ENCODE measurements around the gene TEAD4.

The TEAD4 gene

DNA sequence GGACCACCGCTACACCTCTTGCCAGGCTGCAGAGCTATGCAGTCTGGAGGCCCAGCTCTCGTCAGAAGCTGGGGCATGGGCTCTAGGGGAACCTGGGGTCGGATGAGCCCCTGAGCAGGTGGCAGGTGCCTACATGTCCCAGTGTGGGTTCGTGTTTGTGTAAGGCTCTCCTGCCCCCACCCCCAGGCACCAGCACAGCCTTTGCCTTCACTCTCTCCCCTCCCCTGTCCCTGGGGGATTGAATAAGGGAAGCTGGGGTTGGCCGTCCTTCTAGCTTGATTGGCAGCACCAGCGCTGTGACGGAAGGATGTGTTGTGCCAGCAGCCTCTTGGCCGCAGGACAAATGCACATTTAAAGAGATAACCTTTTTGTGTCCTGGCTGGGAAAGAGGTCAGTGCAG is 83.2 kb downstream of the TEAD4 start:
- Histone ChIP-seq H3K4me1 (ENCODE audit: control insufficient read depth in 5 of 5, insufficient read depth in 5 of 5, low read length in 5 of 5) (peaks cover 0 to 17% (median 14%) of the 10 kb centered on the region in 5 donors), H3K9ac (ENCODE audit: low read length in 5 of 5) (no peak overlapping the region)

DNA sequence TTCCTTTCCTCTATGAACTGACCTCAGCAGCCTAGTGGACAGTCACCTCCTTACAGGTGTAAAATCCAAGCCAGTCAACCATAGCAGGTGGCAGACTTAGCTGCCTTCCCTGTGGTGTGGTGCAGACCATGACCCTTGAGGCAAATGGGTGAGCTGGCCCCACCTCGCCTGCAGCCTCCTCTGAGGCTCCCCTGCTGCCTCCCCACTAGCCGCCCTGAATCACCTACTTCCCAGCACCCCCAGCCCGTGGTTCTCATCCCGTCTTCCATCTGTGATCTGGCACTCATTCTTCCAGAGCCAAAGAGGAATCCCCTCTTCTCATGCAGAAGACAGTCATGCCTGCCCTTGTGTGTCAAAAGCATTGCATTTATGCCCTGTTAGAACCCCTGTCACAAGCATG is 83.6 kb downstream of the TEAD4 start:
- peaks cover 0 to 17% (median 14%) of the 10 kb centered on the region in 5 donors for H3K4me1 ChIP-seq (ENCODE audit: control insufficient read depth in 5 of 5, insufficient read depth in 5 of 5, low read length in 5 of 5)
- peaks cover 0 to 7% (median 0%) of the 10 kb centered on the region in 5 donors for H3K27me3 ChIP-seq (ENCODE audit: control insufficient read depth in 5 of 5, insufficient read depth in 4 of 5, low read length in 5 of 5)
- H3K9ac ChIP-seq (ENCODE audit: low read length in 5 of 5) = peak overlapping the region in 1 of 5 donors; percentile 14
- no peaks in the 10 kb centered on the region for H3K9me3 ChIP-seq (ENCODE audit: control insufficient read depth in 5 of 5, low read length in 5 of 5)
- peaks cover 0 to 28% (median 23%) of the 10 kb centered on the region in 5 donors for H3K36me3 ChIP-seq (ENCODE audit: control insufficient read depth in 5 of 5, insufficient read depth in 5 of 5, low read length in 5 of 5)
- no peak overlapping the region for H3K4me3 ChIP-seq (ENCODE audit: low read depth in 1 of 5, low read length in 5 of 5)
- H3K27ac ChIP-seq (ENCODE audit: low read depth, low read length) = no peak overlapping the region

More for the DNA sequence above, 83.2 kb downstream of the TEAD4 start:
- peaks cover 0 to 31% (median 25%) of the 10 kb centered on the region in 5 donors for H3K36me3 ChIP-seq (ENCODE audit: control insufficient read depth in 5 of 5, insufficient read depth in 5 of 5, low read length in 5 of 5)
- H3K9me3 ChIP-seq (ENCODE audit: control insufficient read depth in 5 of 5, low read length in 5 of 5) = no peaks in the 10 kb centered on the region
- peaks cover 0 to 7% (median 0%) of the 10 kb centered on the region in 5 donors for H3K27me3 ChIP-seq (ENCODE audit: control insufficient read depth in 5 of 5, insufficient read depth in 4 of 5, low read length in 5 of 5)
- peak overlapping the region in 1 of 5 donors; percentile 22 for H3K4me3 ChIP-seq (ENCODE audit: low read depth in 1 of 5, low read length in 5 of 5)
- no peak overlapping the region for H3K27ac ChIP-seq (ENCODE audit: low read depth, low read length)

DNA sequence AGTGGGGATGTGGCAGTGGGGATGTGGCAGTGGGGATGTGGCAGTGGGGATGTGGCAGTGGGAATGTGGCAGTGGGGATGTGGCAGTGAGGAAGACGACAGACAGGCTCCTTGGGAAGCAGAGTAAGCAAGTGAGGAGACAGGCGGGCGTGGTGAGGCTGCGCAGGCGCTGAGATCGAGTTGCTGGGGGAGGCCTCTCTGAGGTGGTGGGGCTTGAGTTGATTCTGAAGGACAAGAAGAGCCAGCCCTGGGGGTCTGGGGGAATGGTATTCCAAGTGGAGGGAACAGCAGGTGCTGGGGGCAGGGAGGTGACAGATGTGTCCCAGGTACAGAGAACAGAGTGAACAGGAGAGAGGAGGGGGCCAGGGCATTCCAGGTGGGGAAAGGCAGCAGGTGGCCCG is 84.2 kb downstream of the TEAD4 start:
- no peak overlapping the region for H3K27ac ChIP-seq (ENCODE audit: low read depth, low read length)
- H3K9ac ChIP-seq (ENCODE audit: low read length in 5 of 5) = no peak overlapping the region
- H3K9me3 ChIP-seq (ENCODE audit: control insufficient read depth in 5 of 5, low read length in 5 of 5) = no peaks in the 10 kb centered on the region
- peaks cover 0 to 7% (median 0%) of the 10 kb centered on the region in 5 donors for H3K27me3 ChIP-seq (ENCODE audit: control insufficient read depth in 5 of 5, insufficient read depth in 4 of 5, low read length in 5 of 5)
- peaks cover 0 to 17% (median 14%) of the 10 kb centered on the region in 5 donors for H3K4me1 ChIP-seq (ENCODE audit: control insufficient read depth in 5 of 5, insufficient read depth in 5 of 5, low read length in 5 of 5)
- H3K4me3 ChIP-seq (ENCODE audit: low read depth in 1 of 5, low read length in 5 of 5) = no peak overlapping the region
- peaks cover 0 to 22% (median 18%) of the 10 kb centered on the region in 5 donors for H3K36me3 ChIP-seq (ENCODE audit: control insufficient read depth in 5 of 5, insufficient read depth in 5 of 5, low read length in 5 of 5)

DNA sequence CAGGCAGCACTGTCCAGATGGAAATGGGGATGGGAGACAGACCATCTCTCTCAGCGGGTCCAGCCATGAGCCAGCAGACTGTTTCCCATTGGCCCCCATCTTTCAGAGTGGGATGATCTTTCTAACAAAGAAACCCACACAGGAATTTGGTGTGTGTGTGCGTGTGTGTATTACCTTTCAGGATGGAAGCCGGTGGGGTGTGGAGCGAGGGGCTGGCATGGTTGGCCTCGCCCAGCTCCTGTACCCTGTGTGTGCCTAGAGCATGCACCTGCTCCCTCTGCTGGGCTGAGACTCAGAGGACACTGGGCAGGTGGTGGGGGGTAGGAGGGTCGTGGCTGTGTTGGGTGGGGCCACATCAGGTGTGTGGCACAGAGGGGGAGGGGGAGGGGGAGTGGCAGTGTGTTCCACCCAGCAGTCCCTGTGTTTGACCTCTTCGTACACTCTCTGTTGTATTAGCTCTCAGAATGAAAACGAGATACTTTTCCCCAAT is 85.0 kb downstream of the TEAD4 start:
- H3K27me3 ChIP-seq (ENCODE audit: control insufficient read depth in 5 of 5, insufficient read depth in 4 of 5, low read length in 5 of 5) = peaks cover 0 to 7% (median 0%) of the 10 kb centered on the region in 5 donors
- H3K9ac ChIP-seq (ENCODE audit: low read length in 5 of 5) = no peak overlapping the region
- no peak overlapping the region for H3K4me3 ChIP-seq (ENCODE audit: low read depth in 1 of 5, low read length in 5 of 5)
- H3K36me3 ChIP-seq (ENCODE audit: control insufficient read depth in 5 of 5, insufficient read depth in 5 of 5, low read length in 5 of 5) = peaks cover 0 to 16% (median 11%) of the 10 kb centered on the region in 5 donors
- H3K9me3 ChIP-seq (ENCODE audit: control insufficient read depth in 5 of 5, low read length in 5 of 5) = no peaks in the 10 kb centered on the region
- H3K4me1 ChIP-seq (ENCODE audit: control insufficient read depth in 5 of 5, insufficient read depth in 5 of 5, low read length in 5 of 5) = peaks cover 0 to 17% (median 14%) of the 10 kb centered on the region in 5 donors
- no peak overlapping the region for H3K27ac ChIP-seq (ENCODE audit: low read depth, low read length)

DNA sequence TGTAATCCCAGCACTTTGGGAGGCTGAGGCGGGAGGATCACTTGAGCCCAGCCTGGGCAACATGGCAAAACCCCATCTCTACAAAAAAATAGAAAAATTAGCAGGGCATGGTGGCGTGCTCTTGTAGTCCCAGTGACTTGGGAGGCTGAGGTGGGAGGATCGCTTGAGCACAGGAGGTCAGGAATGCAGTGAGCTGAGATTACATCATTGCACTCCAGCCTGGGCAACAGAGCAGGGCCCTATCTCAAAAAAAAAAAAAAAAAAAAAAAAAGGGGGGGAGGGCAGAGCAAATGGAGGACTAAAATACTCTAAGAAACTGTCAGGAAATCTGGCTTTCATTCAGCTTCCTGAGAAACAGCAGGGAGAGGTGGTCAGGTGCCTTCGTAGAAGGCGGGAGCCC is 86.3 kb downstream of the TEAD4 start:
- H3K27ac ChIP-seq (ENCODE audit: low read depth, low read length) = no peak overlapping the region
- H3K4me1 ChIP-seq (ENCODE audit: control insufficient read depth in 5 of 5, insufficient read depth in 5 of 5, low read length in 5 of 5) = peaks cover 0 to 17% (median 14%) of the 10 kb centered on the region in 5 donors
- H3K4me3 ChIP-seq (ENCODE audit: low read depth in 1 of 5, low read length in 5 of 5) = no peak overlapping the region
- H3K27me3 ChIP-seq (ENCODE audit: control insufficient read depth in 5 of 5, insufficient read depth in 4 of 5, low read length in 5 of 5) = peaks cover 0 to 7% (median 0%) of the 10 kb centered on the region in 5 donors
- peaks cover 0 to 6% (median 3%) of the 10 kb centered on the region in 5 donors for H3K36me3 ChIP-seq (ENCODE audit: control insufficient read depth in 5 of 5, insufficient read depth in 5 of 5, low read length in 5 of 5)
- no peaks in the 10 kb centered on the region for H3K9me3 ChIP-seq (ENCODE audit: control insufficient read depth in 5 of 5, low read length in 5 of 5)
- no peak overlapping the region for H3K9ac ChIP-seq (ENCODE audit: low read length in 5 of 5)

DNA sequence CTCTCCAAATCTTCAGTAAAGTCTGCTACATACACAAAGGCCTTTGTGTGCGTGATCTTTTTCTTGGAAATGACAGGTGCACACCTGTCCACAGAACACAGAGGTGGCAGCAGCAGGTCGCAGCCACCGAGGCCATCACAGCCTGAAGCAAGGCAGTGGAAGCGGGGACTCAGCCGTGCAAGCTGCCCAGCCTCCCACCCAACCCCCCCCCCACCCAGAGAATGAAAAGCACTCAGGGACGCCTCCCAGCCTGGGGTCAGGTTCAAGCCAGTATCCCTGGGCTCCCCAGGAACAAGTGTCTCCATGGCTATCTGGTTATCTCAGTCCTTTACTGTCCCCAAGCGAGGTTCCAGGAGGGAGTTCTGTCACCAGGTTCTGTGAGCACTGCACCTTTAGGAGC is 86.8 kb downstream of the TEAD4 start:
- Histone ChIP-seq H3K27ac (ENCODE audit: low read depth, low read length) (no peak overlapping the region), H3K36me3 (ENCODE audit: control insufficient read depth in 5 of 5, insufficient read depth in 5 of 5, low read length in 5 of 5) (peaks cover 0 to under 1% (median 0%) of the 10 kb centered on the region in 5 donors), H3K4me1 (ENCODE audit: control insufficient read depth in 5 of 5, insufficient read depth in 5 of 5, low read length in 5 of 5) (peaks cover 0 to 17% (median 14%) of the 10 kb centered on the region in 5 donors), H3K27me3 (ENCODE audit: control insufficient read depth in 5 of 5, insufficient read depth in 4 of 5, low read length in 5 of 5) (peaks cover 0 to 7% (median 0%) of the 10 kb centered on the region in 5 donors), H3K9ac (ENCODE audit: low read length in 5 of 5) (no peak overlapping the region), H3K4me3 (ENCODE audit: low read depth in 1 of 5, low read length in 5 of 5) (no peak overlapping the region), H3K9me3 (ENCODE audit: control insufficient read depth in 5 of 5, low read length in 5 of 5) (no peaks in the 10 kb centered on the region)

DNA sequence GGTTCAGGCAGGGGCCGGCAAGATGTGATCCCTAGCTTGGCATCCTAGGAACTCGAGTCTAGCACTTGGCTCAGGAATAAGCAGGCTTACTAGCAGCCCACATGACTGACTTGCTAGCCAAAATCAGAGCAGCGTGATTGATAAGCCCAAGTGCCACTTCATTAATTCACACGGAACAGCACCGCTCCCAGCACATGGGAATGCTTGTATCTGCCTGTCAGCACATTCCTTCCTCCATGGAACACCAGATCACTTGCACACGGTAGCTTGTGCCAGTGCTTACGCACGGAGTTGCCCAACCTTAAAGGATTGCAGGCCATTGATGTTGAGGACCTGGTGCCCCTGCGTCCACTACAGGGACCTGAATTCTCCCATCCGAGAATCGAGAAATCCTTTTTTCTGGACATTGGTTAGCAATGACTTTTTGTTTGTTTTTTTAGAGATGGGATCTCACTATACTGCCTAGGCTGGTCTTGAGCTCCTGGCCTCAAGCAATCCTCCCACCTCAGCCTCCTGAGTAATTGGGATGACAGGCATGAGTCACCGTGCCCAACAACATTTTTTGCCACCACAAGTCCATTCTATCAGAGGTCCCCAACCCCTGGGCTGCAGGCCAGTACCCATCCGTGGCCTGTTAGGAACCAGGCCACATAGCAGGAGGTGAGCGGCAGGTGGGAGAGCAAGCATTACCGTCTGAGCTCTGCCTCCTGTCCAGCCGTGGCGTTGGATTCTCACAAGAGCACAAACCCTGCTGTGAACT is 87.4 kb downstream of the TEAD4 start:
- no peak overlapping the region for H3K27ac ChIP-seq (ENCODE audit: low read depth, low read length)
- H3K4me3 ChIP-seq (ENCODE audit: low read depth in 1 of 5, low read length in 5 of 5) = no peak overlapping the region
- H3K36me3 ChIP-seq (ENCODE audit: control insufficient read depth in 5 of 5, insufficient read depth in 5 of 5, low read length in 5 of 5) = no peaks in the 10 kb centered on the region
- H3K27me3 ChIP-seq (ENCODE audit: control insufficient read depth in 5 of 5, insufficient read depth in 4 of 5, low read length in 5 of 5) = peaks cover 0 to 7% (median 0%) of the 10 kb centered on the region in 5 donors
- peaks cover 0 to 16% (median 14%) of the 10 kb centered on the region in 5 donors for H3K4me1 ChIP-seq (ENCODE audit: control insufficient read depth in 5 of 5, insufficient read depth in 5 of 5, low read length in 5 of 5)
- no peaks in the 10 kb centered on the region for H3K9me3 ChIP-seq (ENCODE audit: control insufficient read depth in 5 of 5, low read length in 5 of 5)
- no peak overlapping the region for H3K9ac ChIP-seq (ENCODE audit: low read length in 5 of 5)

DNA sequence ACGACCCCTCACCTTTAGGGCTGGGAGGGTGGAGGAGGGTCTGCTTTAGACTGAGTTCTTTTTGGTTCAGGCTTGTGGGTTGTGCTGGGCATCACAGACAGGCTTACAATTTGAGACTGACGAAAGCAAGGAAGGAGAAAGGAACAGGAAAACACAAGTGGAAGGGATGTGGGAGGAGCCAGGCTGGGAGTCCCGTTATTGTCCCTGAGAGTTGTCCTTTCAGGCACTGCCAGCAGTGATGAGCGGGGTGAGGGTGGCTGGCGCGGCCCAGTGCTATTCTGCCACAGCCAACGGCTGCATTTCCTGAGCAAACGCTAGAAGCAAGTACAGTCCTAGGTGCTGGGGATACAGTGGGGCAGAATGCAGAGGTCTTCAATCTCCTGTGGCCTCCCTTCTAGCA is 88.8 kb downstream of the TEAD4 start:
- Histone ChIP-seq H3K4me1 (ENCODE audit: control insufficient read depth in 5 of 5, insufficient read depth in 5 of 5, low read length in 5 of 5) (peaks cover 0 to 4% (median 3%) of the 10 kb centered on the region in 5 donors), H3K27me3 (ENCODE audit: control insufficient read depth in 5 of 5, insufficient read depth in 4 of 5, low read length in 5 of 5) (peaks cover 0 to 3% (median 0%) of the 10 kb centered on the region in 5 donors), H3K27ac (ENCODE audit: low read depth, low read length) (no peak overlapping the region), H3K36me3 (ENCODE audit: control insufficient read depth in 5 of 5, insufficient read depth in 5 of 5, low read length in 5 of 5) (no peaks in the 10 kb centered on the region), H3K4me3 (ENCODE audit: low read depth in 1 of 5, low read length in 5 of 5) (no peak overlapping the region), H3K9ac (ENCODE audit: low read length in 5 of 5) (no peak overlapping the region), H3K9me3 (ENCODE audit: control insufficient read depth in 5 of 5, low read length in 5 of 5) (no peaks in the 10 kb centered on the region)

DNA sequence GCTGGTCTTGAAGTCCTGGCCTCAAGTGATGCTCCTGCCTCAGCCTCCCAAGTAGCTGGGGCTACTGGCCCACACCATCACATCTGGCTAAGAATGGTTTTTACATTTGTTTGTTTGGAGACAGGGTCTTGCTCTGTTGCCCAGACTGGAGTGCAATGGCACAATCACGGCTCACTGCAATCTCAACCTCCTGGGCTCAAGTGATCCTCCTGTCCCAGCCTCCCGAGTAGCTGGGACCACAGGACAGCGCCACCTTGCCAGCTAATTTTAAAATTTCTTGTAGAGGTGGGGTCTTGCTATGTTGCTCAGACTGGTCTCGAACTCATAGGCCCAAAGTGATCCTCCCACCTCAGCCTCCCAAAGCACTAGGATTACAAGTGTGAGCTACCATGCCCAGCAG is 89.3 kb downstream of the TEAD4 start:
- Histone ChIP-seq H3K4me1 (ENCODE audit: control insufficient read depth in 5 of 5, insufficient read depth in 5 of 5, low read length in 5 of 5) (peaks cover 0 to 4% (median 3%) of the 10 kb centered on the region in 5 donors), H3K4me3 (ENCODE audit: low read depth in 1 of 5, low read length in 5 of 5) (no peak overlapping the region), H3K9me3 (ENCODE audit: control insufficient read depth in 5 of 5, low read length in 5 of 5) (no peaks in the 10 kb centered on the region), H3K36me3 (ENCODE audit: control insufficient read depth in 5 of 5, insufficient read depth in 5 of 5, low read length in 5 of 5) (no peaks in the 10 kb centered on the region), H3K9ac (ENCODE audit: low read length in 5 of 5) (no peak overlapping the region), H3K27me3 (ENCODE audit: control insufficient read depth in 5 of 5, insufficient read depth in 4 of 5, low read length in 5 of 5) (no peaks in the 10 kb centered on the region), H3K27ac (ENCODE audit: low read depth, low read length) (no peak overlapping the region)

DNA sequence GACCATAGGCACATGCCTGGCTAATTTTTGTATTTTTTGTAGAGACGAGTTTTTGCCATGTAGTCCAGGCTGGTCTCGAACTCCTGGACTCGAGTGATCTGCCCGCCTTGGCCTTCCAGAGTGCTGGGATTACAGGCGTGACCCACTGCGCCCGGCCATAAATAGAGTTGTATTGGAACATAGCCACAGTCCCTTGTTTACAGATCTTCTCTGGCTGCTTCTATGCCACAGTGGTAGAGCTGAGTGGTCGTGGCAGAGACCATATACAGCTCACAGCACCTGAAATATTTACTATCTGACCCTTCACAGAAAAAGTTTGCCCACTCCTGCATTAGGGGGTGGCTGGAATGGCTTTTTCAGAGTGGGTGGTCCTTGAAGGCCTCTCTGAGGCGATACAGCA is 90.0 kb downstream of the TEAD4 start:
- Histone ChIP-seq H3K4me3 (ENCODE audit: low read depth in 1 of 5, low read length in 5 of 5) (no peak overlapping the region), H3K9me3 (ENCODE audit: control insufficient read depth in 5 of 5, low read length in 5 of 5) (no peaks in the 10 kb centered on the region), H3K27ac (ENCODE audit: low read depth, low read length) (no peak overlapping the region), H3K27me3 (ENCODE audit: control insufficient read depth in 5 of 5, insufficient read depth in 4 of 5, low read length in 5 of 5) (no peaks in the 10 kb centered on the region), H3K36me3 (ENCODE audit: control insufficient read depth in 5 of 5, insufficient read depth in 5 of 5, low read length in 5 of 5) (no peaks in the 10 kb centered on the region), H3K4me1 (ENCODE audit: control insufficient read depth in 5 of 5, insufficient read depth in 5 of 5, low read length in 5 of 5) (peaks cover 0 to 4% (median 3%) of the 10 kb centered on the region in 5 donors), H3K9ac (ENCODE audit: low read length in 5 of 5) (no peak overlapping the region)

Measured in subcutaneous abdominal adipose tissue (tissue), 5 donors.